Measurements from ENCODE around the gene EVA1B.

EVA1B gene

GRCh38 chr1:36320291-36320761 is 3.1 kb downstream of the EVA1B start:
- no peak for DNase-seq (ENCODE audit: low read depth in 3 of 3)

- DNase-seq (ENCODE audit: low read depth in 3 of 3): no peak
Observed at GRCh38 chr1:36309397-36309796, 14.0 kb downstream of the EVA1B start.

GRCh38 chr1:36307601-36308330 is 15.7 kb downstream of the EVA1B start:
- DNase-seq (ENCODE audit: low read depth in 3 of 3): no peak

- DNase-seq (ENCODE audit: low read depth in 3 of 3): peak; percentile 84 to 90 (median 84)
Observed at GRCh38 chr1:36306902-36307456, 16.5 kb downstream of the EVA1B start.

DNA sequence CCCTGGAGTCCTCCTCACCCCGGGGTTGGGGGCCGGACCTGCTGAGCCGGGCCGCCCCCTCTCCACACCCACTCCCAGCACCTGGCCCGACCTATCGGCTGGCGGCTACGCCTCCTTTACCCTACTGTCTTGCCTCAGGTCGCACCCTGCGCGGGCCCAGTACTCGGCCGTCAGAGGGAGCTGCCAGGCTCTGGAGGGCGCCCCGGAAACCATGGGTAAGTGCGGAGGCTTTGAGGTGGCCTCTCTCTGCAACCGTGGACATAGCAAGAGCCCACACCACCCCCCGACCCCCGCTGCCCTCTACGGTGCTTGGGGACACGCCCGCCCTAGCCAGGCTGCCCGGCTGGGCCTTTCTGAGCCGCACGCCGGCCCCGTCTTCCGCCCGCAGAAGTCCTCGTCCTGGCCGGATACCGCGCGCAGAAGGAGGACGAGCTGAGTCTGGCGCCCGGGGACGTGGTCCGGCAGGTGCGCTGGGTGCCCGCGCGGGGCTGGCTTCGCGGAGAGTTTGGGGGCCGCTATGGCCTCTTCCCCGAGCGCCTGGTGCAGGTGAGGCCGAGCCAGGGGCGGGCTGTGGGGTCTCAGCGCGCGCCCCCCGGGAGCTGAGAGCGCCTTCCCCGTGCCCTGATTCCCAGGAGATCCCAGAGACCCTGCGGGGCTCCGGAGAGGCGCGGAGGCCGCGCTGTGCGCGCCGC is 17.1 kb downstream of the EVA1B start, which contains the start of gene SH3D21:
Gene SH3D21 (plus strand): TSS at position 159 of the 692 bp plus-strand sequence. CDS start 53 bp downstream, at position 212.
- no peak for DNase-seq (ENCODE audit: low read depth in 3 of 3)

DNA sequence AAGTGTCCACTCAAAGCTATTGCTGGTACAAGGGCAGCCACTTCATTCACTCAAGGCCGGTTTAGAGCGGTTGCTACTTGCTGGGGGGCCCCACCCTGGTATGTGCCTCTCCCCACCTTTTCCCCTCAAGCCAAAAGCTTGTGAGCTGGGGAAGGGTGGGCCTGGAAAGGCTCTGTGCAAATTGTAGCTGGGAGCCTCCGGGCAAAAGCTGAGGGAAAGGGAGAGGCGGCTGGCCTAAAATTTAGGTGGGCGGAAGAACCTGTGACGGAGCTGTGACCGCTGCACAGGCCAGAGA is 17.6 kb downstream of the EVA1B start:
- DNase-seq (ENCODE audit: low read depth in 3 of 3): no peak

- DNase-seq (ENCODE audit: low read depth in 3 of 3): no peak
Observed at GRCh38 chr1:36304970-36305914, 18.2 kb downstream of the EVA1B start.

DNA sequence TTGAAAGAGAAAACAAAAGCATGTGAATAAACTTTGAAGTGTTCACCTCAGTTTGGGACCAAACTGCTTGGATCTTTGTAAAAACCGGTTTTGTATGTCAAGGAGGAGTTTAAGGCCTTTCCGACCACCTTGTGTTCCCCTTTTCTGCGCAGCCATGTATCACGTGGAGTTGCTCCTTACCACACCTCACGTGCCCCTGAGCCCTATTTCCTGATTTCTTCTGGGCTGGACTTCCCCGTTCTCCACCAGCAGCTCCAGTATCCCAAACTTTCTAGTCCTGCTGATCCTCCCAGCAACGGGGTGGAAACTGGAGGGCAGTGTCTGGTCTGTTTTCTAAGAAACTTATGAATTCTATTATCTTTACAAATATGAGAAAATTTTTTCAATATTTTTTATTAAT is 18.9 kb downstream of the EVA1B start:
- no peak for DNase-seq (ENCODE audit: low read depth in 3 of 3)

DNA sequence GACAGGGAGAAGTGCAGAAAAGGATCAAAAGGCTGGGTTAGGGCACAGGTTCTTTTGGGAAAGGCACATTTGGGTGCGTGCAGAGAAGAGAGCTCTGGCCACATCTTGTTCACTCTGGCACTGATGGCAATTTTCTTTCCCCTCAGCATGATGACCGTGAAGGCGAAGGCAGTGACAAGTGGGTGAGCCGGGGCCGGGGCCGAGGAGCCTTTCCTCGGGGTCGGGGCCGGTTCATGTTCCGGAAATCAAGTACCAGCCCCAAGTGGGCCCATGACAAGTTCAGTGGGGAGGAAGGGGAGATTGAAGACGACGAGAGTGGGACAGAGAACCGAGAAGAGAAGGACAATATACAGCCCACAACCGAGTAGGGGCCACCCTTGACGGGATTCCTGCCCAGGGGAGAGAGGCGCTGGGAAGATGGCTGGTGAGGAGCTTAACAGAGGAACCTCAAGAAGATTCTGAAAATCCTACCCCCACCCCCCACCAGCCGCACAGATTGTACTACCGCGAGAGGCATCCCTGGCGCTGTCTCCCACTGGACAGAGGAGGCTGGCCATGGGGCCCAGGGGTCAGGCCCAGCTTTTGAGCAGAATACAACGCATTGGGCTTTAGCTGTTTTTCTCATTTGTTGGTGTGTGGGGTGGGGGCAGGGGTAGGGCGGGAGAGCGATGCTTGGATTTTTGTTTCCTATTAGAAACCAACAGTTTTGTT is 19.6 kb downstream of the EVA1B start:
- no peak for DNase-seq (ENCODE audit: low read depth in 3 of 3)

DNA sequence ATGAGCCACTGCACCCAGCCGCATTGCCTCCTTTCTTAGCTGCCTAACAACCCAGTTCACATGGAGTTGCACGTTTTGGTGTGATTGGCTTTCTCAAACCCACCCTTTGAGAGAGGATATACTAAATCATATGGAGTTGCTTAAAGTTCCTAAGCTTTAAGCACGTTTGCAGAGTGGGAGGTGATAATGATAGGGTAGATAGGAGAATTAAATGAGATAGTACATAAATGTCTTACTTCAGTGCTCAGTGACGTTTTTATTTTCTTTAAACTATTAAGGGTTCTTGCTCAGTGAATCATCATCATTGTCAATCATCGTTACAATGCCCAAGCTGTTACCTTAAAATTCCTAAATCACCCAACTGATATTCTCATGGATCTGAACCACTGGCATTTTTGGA is 20.2 kb downstream of the EVA1B start:
- no peak for DNase-seq (ENCODE audit: low read depth in 3 of 3)

DNA sequence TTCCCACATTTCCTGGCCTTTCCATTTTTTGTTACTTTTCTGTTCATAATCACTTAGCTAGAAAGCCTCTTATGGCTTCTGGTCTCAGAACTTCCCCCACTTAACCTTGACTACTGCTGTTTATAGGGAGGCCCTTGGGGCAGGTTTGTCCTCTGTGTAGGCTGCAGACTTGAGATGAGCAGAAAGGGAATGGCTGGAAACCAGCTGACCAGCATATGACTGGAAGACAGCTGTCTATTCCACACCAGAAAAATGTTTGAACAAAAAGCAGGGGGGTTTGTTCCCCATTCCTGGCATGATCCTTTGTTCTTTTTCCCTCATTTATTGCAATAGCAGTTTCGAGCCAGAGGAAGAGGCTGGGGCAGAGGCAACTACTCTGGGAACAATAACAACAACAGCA is 22.2 kb downstream of the EVA1B start:
- no peak for DNase-seq (ENCODE audit: low read depth in 3 of 3)

GRCh38 chr1:36300526-36300925 is 22.9 kb downstream of the EVA1B start:
- peak in 1 of 3 donors; percentile 18 for DNase-seq (ENCODE audit: low read depth in 3 of 3)

GRCh38 chr1:36298640-36299039 is 24.8 kb downstream of the EVA1B start:
- no peak for DNase-seq (ENCODE audit: low read depth in 3 of 3)

DNA sequence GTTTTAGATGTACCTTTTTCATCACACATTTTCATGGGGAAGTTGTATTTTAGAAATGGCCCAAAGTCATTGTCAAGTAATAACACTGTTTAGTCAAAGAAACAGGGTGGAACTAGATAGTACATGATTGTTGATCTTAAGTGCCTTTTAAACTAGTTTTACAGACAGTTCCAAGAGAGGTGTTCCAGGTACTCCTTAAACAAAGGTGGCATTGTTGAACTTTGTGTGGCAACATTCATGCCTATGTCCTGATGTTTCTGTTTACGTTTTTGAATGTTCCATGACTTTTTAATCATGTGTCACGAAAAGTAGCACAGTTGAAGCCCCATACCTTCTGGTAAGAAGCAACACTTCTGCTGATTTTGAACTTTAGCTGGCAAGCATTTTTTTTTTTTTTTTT is 26.4 kb downstream of the EVA1B start:
- DNase-seq (ENCODE audit: low read depth in 3 of 3): no peak

GRCh38 chr1:36295390-36295789 is 28.1 kb downstream of the EVA1B start:
- DNase-seq (ENCODE audit: low read depth in 3 of 3): no peak

- no peak for DNase-seq (ENCODE audit: low read depth in 3 of 3)
Observed at GRCh38 chr1:36287595-36287994, 35.9 kb downstream of the EVA1B start.

DNA sequence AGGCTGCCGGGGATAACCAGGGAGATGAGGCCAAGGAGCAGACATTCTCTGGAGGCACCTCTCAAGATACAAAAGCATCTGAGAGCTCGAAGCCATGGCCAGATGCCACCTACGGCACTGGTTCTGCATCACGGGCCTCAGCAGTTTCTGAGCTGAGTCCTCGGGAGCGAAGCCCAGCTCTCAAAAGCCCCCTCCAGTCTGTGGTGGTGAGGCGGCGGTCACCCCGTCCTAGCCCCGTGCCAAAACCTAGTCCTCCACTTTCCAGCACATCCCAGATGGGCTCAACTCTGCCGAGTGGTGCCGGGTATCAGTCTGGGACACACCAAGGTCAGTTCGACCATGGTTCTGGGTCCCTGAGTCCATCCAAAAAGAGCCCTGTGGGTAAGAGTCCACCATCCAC is 36.6 kb downstream of the EVA1B start:
- no peak for DNase-seq (ENCODE audit: low read depth in 3 of 3)

DNA sequence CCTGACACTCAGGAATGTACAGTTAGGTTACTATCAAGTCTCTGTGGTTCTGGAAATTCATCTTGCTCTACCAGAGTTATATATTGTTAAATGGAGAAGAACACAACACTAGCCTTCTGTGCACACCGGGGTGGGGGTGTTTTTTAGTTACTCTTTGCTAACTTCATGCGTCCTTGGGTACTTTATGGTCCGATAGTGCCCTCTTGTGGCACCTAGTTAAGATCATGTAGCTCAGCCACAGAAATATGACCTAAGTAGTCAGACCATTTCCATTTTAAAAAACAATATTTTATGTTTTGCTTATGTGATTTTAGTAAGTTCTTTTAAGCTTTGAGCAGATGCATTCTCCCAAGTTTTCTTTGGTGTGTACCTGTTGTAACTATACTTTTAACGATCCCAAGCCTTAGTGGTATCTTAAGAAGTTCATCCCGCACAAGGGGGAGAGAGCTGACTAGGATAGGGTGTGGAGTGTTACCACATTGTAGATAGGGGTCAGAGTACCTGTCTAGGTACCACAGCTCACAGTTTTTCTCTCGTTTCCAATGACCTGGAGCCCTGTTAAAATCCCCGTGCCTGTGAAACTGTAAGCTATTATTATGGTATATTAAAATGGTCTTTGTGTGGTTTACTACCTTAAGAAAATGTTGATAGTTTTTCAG is 37.9 kb downstream of the EVA1B start:
- peak in 2 of 3 donors; percentile 26 to 56 for DNase-seq (ENCODE audit: low read depth in 3 of 3)

DNA sequence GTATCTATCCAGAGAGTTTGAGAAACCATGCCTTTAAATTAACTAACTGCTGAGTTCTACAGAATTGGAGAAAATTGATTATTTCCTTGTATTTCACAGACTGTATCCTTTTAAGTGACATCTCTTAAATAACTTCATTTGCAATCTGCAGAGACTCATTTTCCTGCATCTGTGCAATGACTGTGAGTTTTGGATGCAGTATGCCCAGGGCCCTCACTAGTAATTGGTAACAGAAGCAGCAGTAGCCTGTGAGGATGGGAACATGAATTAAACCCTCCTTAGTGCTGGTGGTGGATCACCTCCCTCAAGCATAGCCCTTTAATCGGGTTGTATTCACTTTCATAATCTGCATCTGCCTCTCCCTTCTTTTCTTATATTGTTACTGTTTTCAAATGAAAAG is 38.9 kb downstream of the EVA1B start:
- no peak for DNase-seq (ENCODE audit: low read depth in 3 of 3)

DNA sequence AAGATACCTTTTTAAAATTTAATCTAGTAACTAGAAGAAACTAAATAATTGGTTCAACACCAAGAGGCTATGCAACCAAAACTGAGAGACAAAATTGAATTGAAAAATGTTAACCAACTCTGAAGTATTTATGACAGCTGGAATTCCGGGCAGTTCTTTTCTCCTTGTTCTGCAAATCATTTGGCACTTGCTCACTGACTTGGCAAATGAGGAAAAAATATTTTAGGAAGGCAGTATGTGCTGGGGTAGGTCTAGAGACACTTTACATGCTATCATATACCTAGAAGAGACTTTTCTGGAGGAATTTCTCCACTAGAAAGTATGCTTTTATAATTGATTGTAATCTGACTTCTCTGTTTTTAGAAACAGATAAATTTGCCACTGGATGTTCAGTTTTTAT is 39.4 kb downstream of the EVA1B start:
- no peak for DNase-seq (ENCODE audit: low read depth in 3 of 3)

- DNase-seq (ENCODE audit: low read depth in 3 of 3): no peak
Observed at GRCh38 chr1:36279789-36280296, 43.6 kb downstream of the EVA1B start.

Measured in stimulated activated CD4-positive, alpha-beta T cell treated with anti-CD3 and anti-CD28 coated beads, TNF-alpha, amount 100 ng/mL, for 48 hours (primary cell).